ENCODE results near the gene UST.

Gene UST

GRCh38 chr6:149074832-149075258 is 328.0 kb downstream of the UST start:
- DNase-seq: no peak

- DNase-seq: no peak
These were observed 329.0 kb downstream of the UST start for GRCh38 chr6:149075616-149076354.

GRCh38 chr6:149076355-149076734 is 329.5 kb downstream of the UST start:
- DNase-seq: no peak

GRCh38 chr6:149077208-149077607 is 330.4 kb downstream of the UST start:
- no peak for DNase-seq

GRCh38 chr6:149078211-149078782 is 331.5 kb downstream of the UST start:
- no peak for DNase-seq

GRCh38 chr6:149079456-149079855 is 332.6 kb downstream of the UST start:
- no peak for DNase-seq

- no peak for DNase-seq
These were observed 333.2 kb downstream of the UST start for GRCh38 chr6:149079911-149080491.

- DNase-seq: no peak
These were observed 333.7 kb downstream of the UST start for GRCh38 chr6:149080511-149080910.

GRCh38 chr6:149081281-149081680 is 334.5 kb downstream of the UST start:
- no peak for DNase-seq

GRCh38 chr6:149082320-149082719 is 335.5 kb downstream of the UST start:
- peak; percentile 84 for DNase-seq

- no peak for DNase-seq
These were observed 337.2 kb downstream of the UST start for GRCh38 chr6:149084026-149084425.

GRCh38 chr6:149084808-149085556 is 338.2 kb downstream of the UST start:
- no peak for DNase-seq

- no peak for DNase-seq
These were observed 338.7 kb downstream of the UST start for GRCh38 chr6:149085557-149085938.

- DNase-seq: no peak
These were observed 339.5 kb downstream of the UST start for GRCh38 chr6:149086363-149086762.

- DNase-seq: no peak
These were observed 341.1 kb downstream of the UST start for GRCh38 chr6:149087898-149088297.

GRCh38 chr6:149088361-149088760 is 341.5 kb downstream of the UST start:
- no peak for DNase-seq

GRCh38 chr6:149089510-149089909 is 342.7 kb downstream of the UST start:
- no peak for DNase-seq

- no peak for DNase-seq
These were observed 344.1 kb downstream of the UST start for GRCh38 chr6:149090937-149091336.

GRCh38 chr6:149093643-149094042 is 346.8 kb downstream of the UST start:
- DNase-seq: no peak

- DNase-seq: no peak
These were observed 347.3 kb downstream of the UST start for GRCh38 chr6:149094156-149094555.

GRCh38 chr6:149094934-149095351 is 348.1 kb downstream of the UST start:
- no peak for DNase-seq

GRCh38 chr6:149095842-149096241 is 349.0 kb downstream of the UST start:
- no peak for DNase-seq

- DNase-seq: no peak
These were observed 351.0 kb downstream of the UST start for GRCh38 chr6:149097794-149098193.
